ENCODE data around the gene KLF6.

DNA sequence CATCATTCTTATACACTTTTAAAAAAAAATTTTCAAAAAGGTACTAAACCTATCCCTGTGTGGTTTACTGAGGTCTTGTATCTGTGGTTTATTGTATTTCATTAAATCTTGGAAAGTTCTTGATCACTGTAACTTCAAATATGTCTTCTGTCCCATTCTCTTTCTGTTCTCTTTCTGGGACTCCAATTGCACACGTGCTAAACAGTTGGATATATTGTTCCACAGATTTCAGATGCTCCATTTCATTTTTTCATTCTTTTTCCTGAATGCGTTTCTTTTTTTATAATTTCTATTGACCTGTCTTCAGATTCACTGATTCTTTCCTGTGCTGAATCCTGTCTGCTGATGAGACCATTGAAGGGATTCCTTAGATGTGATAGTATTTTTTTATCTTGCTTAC lies 4.6 kb upstream of the KLF6 start:
- TF ChIP-seq, protein P1, sequence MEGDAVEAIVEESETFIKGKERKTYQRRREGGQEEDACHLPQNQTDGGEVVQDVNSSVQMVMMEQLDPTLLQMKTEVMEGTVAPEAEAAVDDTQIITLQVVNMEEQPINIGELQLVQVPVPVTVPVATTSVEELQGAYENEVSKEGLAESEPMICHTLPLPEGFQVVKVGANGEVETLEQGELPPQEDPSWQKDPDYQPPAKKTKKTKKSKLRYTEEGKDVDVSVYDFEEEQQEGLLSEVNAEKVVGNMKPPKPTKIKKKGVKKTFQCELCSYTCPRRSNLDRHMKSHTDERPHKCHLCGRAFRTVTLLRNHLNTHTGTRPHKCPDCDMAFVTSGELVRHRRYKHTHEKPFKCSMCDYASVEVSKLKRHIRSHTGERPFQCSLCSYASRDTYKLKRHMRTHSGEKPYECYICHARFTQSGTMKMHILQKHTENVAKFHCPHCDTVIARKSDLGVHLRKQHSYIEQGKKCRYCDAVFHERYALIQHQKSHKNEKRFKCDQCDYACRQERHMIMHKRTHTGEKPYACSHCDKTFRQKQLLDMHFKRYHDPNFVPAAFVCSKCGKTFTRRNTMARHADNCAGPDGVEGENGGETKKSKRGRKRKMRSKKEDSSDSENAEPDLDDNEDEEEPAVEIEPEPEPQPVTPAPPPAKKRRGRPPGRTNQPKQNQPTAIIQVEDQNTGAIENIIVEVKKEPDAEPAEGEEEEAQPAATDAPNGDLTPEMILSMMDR (IDR thresholded peaks at IDR 0.05; ENCODE audit: insufficient read depth, low read length, poor library complexity, severe bottlenecking) = no peak
- no peak for TF ChIP-seq EZH2phosphoT487 (conservative IDR thresholded peaks at IDR 0.05; ENCODE audit: low read length)
